Activated effector memory CD4-positive, alpha-beta T cell treated with Interleukin-2 at 50 U/mL for 16 hours (primary cell): Measurements from ENCODE around the gene FXYD1.

Experiments used
- DNase-seq: peaks from one replicate; pipeline ENCODE4 v3.0.0-alpha.2; 2020

FXYD1 gene

GRCh38 chr19:35108730-35109129, 29.9 kb upstream of the FXYD1 start:
- no peak for DNase-seq

DNA sequence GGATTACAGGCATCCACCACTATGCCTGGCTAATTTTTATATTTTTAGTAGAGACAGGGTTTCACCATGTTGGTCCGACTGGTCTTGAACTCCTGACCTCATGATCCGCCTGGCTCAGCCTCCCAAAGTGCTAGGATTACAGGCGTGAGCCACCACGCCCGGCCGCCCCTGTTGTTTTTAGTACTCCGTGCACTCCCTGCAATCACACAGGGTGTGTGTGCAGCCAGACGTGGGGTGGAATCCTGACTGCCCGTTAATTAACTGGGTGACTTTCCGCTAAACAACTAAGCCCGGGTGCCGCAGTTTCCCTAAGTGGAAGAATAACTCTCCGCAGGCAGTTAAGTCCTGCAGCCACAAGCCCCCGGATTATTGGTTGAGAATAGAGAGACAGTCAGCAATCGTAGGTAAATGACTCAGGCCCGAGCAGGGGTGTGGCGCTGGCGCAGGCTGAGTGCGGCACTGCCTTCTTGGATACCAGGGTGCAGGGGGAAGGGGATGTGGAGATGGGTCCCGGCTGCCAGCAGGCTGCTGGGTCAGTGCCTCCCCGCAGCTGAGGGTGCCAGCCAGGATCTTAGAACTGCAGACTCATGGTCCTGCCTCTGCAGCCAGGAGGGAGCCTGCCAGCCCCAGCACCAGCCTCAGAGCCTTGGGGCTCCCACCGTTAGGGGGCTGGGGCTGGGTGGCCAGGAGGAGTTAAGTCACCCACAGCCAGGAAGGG, 29.1 kb upstream of the FXYD1 start:
- no peak for DNase-seq

DNA sequence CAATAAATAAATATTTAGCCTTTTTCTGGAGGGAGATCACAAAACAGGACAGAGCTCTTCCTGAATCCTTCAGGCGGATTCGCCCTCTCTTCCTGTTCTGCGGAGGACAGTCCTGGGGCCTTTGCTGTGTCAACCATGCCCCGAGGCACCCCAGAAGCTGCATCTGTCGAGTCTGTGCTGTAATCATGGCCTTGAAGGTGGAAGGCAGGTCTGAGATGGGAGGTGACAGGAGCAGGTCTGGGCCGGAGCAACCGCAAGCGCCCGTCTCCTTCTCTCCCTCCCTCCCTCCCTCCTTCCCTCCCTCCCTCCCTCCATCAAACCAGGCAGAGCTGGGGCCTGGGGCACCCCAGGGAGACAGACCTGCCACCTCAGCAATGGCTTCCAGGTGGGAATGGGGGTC, 27.6 kb upstream of the FXYD1 start:
- no peak for DNase-seq

GRCh38 chr19:35112995-35113688, 25.5 kb upstream of the FXYD1 start:
- DNase-seq, result no peak

GRCh38 chr19:35114353-35115176, 24.1 kb upstream of the FXYD1 start:
- peak; percentile 47 for DNase-seq

- DNase-seq, result no peak
These were observed 23.3 kb upstream of the FXYD1 start, which contains the start of gene FXYD3 for GRCh38 chr19:35115177-35115951. Gene FXYD3, plus strand, starts transcription at chr19:35115823. Its CDS starts 3,554 bp downstream, at chr19:35119377.

DNA sequence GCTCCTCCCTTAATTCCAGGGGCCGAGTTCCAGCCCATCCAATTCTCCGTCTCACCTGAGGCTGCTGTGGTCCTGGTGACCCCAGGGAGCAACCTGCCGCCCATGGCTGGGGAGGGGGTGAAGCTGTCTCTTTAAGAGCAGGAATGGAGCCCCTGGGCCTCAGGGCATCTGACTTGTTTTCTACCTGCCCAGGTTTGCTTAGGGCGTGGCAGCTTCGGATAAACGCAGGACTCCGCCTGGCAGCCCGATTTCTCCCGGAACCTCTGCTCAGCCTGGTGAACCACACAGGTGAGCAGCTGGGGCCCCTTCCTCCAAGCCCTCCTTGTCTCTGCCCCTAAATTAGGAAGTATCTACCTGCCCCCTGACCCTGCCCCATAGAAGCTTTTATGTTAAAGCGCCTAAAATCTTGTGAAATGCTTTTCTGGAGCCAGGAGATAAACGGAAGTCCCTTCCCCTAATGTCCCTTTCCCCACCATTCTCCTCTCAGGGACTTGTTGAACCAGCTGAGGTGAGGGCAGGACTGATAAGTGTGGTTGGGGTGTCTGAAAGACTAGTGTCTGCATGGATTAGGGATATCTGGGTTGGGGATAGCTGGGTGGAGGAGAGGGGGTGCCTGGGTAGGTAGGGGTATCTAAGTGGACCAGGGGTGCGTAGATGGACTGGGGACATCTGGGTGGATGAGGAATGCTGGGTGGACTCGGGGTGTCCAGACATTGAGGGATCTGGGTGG, 22.4 kb upstream of the FXYD1 start:
- DNase-seq, result no peak

DNA sequence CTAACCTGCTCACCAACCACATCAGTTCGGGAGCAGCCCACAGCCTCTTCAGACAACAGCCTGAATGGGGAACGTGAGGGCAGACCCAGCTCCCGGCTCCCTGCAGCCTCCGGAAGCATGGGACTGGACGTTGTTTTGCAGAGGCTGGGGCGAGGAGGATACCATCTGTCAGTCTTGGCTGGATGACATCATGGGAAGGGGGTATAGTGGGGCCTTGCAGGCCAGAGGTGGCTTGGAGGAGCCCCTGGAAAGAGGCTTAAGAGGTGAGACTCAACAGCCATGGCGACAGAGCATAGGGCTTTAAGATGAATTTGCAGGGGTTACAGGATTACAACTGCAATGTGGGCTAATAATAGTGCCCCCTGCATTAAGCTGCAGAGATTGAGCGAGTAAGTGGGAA, 21.5 kb upstream of the FXYD1 start:
- no peak for DNase-seq

- no peak for DNase-seq
These were observed 20.8 kb upstream of the FXYD1 start for GRCh38 chr19:35117799-35118198.

- no peak for DNase-seq
These were observed 20.2 kb upstream of the FXYD1 start for GRCh38 chr19:35118268-35119020.

DNA sequence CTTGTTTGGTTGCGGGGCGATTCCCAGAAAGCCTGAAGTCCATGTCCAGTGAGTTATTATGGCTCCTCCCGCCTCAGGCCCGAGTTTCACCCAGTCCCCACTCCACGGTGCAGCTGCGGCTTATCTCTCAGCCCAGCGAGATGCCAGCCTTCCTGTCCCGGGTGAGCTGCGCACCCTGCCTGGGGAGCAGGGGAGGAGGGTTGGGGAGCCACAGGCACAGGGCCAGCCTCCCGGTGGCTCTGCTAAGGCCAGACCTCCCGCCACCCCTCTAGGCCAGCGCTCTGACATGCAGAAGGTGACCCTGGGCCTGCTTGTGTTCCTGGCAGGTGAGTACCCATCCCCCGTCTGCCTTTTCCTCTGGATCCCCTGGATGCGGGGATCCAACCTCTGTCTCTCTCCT, 19.5 kb upstream of the FXYD1 start:
- DNase-seq, result no peak

- DNase-seq, result no peak
These were observed 19.0 kb upstream of the FXYD1 start for GRCh38 chr19:35119578-35120155.

DNA sequence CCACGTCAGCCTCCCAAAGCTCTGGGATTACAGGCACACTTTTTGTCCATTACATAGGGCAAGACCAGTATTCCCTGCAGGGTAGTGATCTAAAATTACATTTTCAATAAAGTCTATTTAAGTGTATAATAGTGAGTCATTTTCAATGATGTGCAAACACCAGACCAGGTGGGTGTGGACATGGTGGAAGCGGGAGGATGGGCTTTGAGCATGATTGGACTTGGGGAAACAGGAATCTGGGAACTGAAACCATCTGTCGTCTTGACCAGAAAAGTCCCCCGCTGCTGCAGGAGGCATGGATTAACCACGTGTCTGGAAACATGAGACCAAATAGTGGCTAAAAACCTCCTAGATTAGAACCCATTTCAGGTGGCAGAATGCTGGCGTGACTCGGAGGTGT, 18.1 kb upstream of the FXYD1 start:
- no peak for DNase-seq

GRCh38 chr19:35120898-35121297, 17.7 kb upstream of the FXYD1 start:
- DNase-seq, result no peak

GRCh38 chr19:35122687-35123551, 15.7 kb upstream of the FXYD1 start:
- no peak for DNase-seq

- DNase-seq, result no peak
These were observed 15.1 kb upstream of the FXYD1 start for GRCh38 chr19:35123573-35123972.

- DNase-seq, result peak; percentile 81
These were observed 14.2 kb upstream of the FXYD1 start for GRCh38 chr19:35124098-35125060.

DNA sequence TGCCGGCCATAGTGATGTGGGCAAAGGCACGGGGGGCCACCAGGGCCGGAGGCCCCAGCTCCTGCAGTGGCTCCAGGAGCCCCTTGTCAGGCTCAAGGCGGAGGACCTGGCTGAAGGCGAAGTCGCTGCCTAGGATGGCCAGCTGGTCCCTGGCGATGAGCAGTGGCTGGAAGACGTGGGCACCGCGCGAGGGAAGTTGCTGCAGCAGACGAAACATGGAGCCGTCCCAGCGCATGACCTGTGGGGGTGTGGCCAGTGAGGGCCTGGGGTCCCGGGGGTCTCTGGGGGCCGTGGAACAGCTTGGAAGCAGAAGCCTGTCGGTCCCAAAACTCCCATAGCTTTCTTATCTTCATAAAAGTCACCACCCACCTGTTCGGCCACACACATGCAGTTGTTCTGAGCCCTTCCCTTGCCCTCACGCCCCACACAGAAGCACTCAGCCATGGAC, 13.3 kb upstream of the FXYD1 start:
- DNase-seq, result no peak
